Lower leg skin (tissue), 3 donors: ENCODE results near the gene DNASE2.

Experiments
- CTCF ChIP-seq, 3 donors: fragments of 450-650 bp; IDR thresholded peaks; one replicate each; pipeline ENCODE4 v1.5.1; 2016; ENCODE audit warnings: antibody characterized with exemption in 3 of 3, mild to moderate bottlenecking in 3 of 3, moderate library complexity in 2 of 3
- POLR2A ChIP-seq, 2 donors: fragments of 450-650 bp; IDR thresholded peaks; one replicate each; pipeline ENCODE4 v1.6.1; 2016 to 2017; ENCODE audit warnings: antibody characterized with exemption in 2 of 2, mild to moderate bottlenecking in 1 of 2, moderate library complexity in 1 of 2

GRCh38 chr19:12864721-12865715 lies 16.2 kb downstream of the DNASE2 start:
- TF ChIP-seq POLR2A (IDR thresholded peaks at IDR 0.05) (no peak), CTCF (IDR thresholded peaks at IDR 0.05) (no peak)
